Hepatocyte (in vitro differentiated cells): ENCODE measurements around the gene CHST3.

Source experiments
- CTCF ChIP-seq: fragments of 200-600 bp; sonication (generic); IDR thresholded peaks from 2 replicates; pipeline ENCODE4 v1.5.1; 2016; ENCODE audit warnings: antibody characterized with exemption, mild to moderate bottlenecking; ENCODE audit not compliant: poor library complexity
- EZH2 ChIP-seq: fragments of 200-600 bp; sonication (generic); IDR thresholded peaks from 2 replicates; pipeline ENCODE4 v1.6.1; 2016; ENCODE audit warnings: antibody characterized with exemption, mild to moderate bottlenecking, borderline replicate concordance

GRCh38 chr10:71975087-71975870 is 11.1 kb downstream of the CHST3 start:
- TF ChIP-seq CTCF (no peak), EZH2 (no peak)
